GM10266 (cell line): ENCODE measurements around the gene CACNA2D4.

Experiments
- DNase-seq: peaks from one replicate; pipeline ENCODE4 v3.0.0; 2012; ENCODE audit errors: extremely low spot score
- TF ChIP-seq, protein P1 (sequence below): IDR thresholded peaks from 2 replicates; pipeline ENCODE4 v1.5.1; 2012; ENCODE audit warnings: mild to moderate bottlenecking, low read depth; ENCODE audit not compliant: control insufficient read depth, insufficient read depth; ENCODE audit errors: missing control alignments

CACNA2D4 gene

DNA sequence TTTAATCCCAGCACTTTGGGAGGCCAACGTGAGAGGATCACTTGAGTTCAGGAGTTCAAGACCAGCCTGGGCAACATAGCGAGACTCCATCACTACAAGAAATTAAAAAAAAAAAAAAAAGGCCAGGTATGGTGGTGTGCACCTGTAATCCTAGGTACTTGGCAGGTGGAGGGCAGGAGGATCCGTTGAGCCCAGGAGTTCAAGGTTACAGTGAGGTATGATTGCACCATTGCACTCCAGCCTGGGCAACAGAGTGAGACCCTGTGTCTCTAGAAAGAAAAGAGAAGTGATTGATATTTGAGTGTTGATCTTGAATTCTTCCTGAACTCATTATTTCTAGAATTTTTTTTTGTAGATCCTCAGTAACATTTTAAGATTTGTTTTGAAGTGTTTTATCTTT lies 168.2 kb downstream of the CACNA2D4 start:
- TF ChIP-seq, protein P1, sequence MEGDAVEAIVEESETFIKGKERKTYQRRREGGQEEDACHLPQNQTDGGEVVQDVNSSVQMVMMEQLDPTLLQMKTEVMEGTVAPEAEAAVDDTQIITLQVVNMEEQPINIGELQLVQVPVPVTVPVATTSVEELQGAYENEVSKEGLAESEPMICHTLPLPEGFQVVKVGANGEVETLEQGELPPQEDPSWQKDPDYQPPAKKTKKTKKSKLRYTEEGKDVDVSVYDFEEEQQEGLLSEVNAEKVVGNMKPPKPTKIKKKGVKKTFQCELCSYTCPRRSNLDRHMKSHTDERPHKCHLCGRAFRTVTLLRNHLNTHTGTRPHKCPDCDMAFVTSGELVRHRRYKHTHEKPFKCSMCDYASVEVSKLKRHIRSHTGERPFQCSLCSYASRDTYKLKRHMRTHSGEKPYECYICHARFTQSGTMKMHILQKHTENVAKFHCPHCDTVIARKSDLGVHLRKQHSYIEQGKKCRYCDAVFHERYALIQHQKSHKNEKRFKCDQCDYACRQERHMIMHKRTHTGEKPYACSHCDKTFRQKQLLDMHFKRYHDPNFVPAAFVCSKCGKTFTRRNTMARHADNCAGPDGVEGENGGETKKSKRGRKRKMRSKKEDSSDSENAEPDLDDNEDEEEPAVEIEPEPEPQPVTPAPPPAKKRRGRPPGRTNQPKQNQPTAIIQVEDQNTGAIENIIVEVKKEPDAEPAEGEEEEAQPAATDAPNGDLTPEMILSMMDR, result no peak
- no peak for DNase-seq

DNA sequence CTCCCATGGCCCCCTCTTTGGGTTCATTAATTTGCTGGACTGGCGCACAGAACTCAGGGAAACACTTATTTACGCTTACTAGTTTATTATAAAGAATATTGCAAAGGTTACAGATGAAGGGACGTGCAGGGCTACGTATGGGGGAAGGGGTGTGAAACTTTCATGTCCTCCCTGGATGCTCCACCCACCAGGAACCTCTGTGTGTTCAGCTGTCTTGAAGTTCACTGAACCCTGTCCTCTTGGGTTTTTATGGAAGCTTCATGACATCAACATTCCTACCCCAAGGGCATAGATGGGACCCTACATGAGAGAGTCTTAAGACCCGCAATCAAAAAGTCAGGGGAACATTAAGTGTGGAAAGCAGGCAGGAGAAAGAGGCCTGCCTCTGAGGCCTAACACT lies 169.4 kb downstream of the CACNA2D4 start:
- DNase-seq, result no peak
- TF ChIP-seq, protein P1, result no peak

DNA sequence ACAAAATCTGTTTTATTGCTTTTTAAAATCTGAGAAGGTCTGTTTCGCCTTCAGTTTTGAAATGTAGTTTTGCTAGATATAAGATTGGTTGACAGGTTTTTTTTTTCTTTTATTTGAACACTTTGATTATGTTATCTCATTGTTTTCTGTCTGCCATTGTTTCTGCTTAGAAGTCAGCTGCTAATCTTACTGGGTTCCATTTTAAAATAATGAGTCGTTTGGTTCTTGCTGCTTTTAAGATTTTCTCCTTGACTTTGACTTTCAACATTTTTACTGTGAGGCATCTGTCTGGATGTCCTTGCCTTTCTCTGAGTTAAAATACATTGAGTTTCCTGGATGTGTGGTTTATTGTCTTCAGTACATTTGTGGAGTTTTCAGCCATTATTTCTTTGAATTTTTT lies 170.8 kb downstream of the CACNA2D4 start:
- TF ChIP-seq, protein P1, result no peak
- no peak for DNase-seq

DNA sequence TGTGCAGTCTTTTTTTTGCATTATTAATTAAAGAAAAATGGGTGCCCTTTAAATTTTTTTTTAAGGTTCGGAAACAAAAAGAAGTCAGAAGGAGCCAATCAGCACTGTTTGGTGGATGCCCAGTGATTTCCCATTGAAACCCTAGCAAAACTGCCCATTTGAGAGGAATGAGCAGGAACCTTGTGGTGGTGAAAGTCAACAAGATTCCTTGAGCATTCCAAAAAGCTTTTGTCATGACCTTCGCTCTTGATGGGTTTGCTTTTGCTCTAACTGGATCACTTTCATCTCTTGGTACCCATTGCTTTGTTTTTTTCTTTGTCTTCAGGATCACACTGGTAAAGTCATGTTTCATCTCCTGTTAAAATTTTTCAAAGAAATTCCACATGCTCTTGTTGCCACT lies 173.5 kb downstream of the CACNA2D4 start:
- no peak for DNase-seq
- TF ChIP-seq, protein P1, result no peak
